ENCODE data around the gene CDH26.

Gene CDH26

DNA sequence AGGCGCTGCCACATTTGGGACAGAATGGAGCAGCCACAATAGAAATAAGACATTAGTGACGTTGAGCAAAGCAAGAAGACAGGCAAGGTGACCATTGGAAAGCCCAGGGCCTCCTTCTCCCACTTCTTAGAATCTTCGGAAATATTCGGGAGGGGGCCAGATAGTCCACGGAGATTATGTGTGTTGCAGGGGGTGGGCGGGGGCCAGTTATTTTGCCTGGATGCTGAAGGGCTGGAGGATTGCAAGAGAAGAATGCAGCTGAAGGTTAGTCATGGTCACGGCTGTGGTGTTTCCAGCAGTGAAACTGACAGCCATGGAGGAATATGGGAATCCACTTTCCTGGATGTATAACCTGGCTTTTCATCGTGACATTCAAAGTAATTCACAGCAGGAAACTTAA lies 88.6 kb downstream of the CDH26 start:
- Mint-ChIP-seq H3K9me3 (no peaks in the 10 kb centered on the region), H3K27ac (peak overlapping the region in 2 of 3 experiments; percentile 70 to 82), H3K36me3 (ENCODE audit: low read depth) (no peaks in the 10 kb centered on the region), H3K4me3 (no peak overlapping the region), H3K27me3 (ENCODE audit: low read depth) (peaks cover 14% of the 10 kb centered on the region), H3K4me1 (peaks cover 36% of the 10 kb centered on the region)
- TF ChIP-seq, protein P1, sequence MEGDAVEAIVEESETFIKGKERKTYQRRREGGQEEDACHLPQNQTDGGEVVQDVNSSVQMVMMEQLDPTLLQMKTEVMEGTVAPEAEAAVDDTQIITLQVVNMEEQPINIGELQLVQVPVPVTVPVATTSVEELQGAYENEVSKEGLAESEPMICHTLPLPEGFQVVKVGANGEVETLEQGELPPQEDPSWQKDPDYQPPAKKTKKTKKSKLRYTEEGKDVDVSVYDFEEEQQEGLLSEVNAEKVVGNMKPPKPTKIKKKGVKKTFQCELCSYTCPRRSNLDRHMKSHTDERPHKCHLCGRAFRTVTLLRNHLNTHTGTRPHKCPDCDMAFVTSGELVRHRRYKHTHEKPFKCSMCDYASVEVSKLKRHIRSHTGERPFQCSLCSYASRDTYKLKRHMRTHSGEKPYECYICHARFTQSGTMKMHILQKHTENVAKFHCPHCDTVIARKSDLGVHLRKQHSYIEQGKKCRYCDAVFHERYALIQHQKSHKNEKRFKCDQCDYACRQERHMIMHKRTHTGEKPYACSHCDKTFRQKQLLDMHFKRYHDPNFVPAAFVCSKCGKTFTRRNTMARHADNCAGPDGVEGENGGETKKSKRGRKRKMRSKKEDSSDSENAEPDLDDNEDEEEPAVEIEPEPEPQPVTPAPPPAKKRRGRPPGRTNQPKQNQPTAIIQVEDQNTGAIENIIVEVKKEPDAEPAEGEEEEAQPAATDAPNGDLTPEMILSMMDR (IDR thresholded peaks at IDR 0.05; ENCODE audit: unreplicated experiment in 3 of 3), result no peak

GRCh38 chr20:60048634-60049521 lies 90.7 kb downstream of the CDH26 start:
- H3K9me3 Mint-ChIP-seq, result no peaks in the 10 kb centered on the region
- H3K4me3 Mint-ChIP-seq, result peak overlapping the region in 1 of 3 experiments; percentile 5

GRCh38 chr20:60049601-60050000 lies 91.4 kb downstream of the CDH26 start:
- H3K27me3 Mint-ChIP-seq (ENCODE audit: low read depth), result peaks cover 28% of the 10 kb centered on the region
- peak overlapping the region in 2 of 3 experiments; percentile 1 to 81 for H3K27ac Mint-ChIP-seq
- peaks cover 44% of the 10 kb centered on the region for H3K4me1 Mint-ChIP-seq
- no peaks in the 10 kb centered on the region for H3K9me3 Mint-ChIP-seq
- H3K36me3 Mint-ChIP-seq (ENCODE audit: low read depth), result no peaks in the 10 kb centered on the region
- H3K4me3 Mint-ChIP-seq, result no peak overlapping the region
- TF ChIP-seq, protein P1 (IDR thresholded peaks at IDR 0.05; ENCODE audit: unreplicated experiment in 3 of 3), result no peak

More at GRCh38 chr20:60048634-60049521, 90.7 kb downstream of the CDH26 start:
- H3K27me3 Mint-ChIP-seq (ENCODE audit: low read depth), result peaks cover 29% of the 10 kb centered on the region
- H3K4me1 Mint-ChIP-seq, result peaks cover 44% of the 10 kb centered on the region
- H3K36me3 Mint-ChIP-seq (ENCODE audit: low read depth), result no peaks in the 10 kb centered on the region
- TF ChIP-seq, protein P1 (IDR thresholded peaks at IDR 0.05; ENCODE audit: unreplicated experiment in 3 of 3), result no peak
- H3K27ac Mint-ChIP-seq, result peak overlapping the region; percentile 1 to 81 (median 25)

GRCh38 chr20:60050193-60050947 lies 92.1 kb downstream of the CDH26 start:
- peak overlapping the region in 1 of 3 experiments; percentile 1 for H3K27ac Mint-ChIP-seq
- H3K27me3 Mint-ChIP-seq (ENCODE audit: low read depth), result peaks cover 30% of the 10 kb centered on the region
- peaks cover 43% of the 10 kb centered on the region for H3K4me1 Mint-ChIP-seq
- no peak overlapping the region for H3K4me3 Mint-ChIP-seq
- H3K9me3 Mint-ChIP-seq, result no peaks in the 10 kb centered on the region
- no peaks in the 10 kb centered on the region for H3K36me3 Mint-ChIP-seq (ENCODE audit: low read depth)
- TF ChIP-seq, protein P1 (IDR thresholded peaks at IDR 0.05; ENCODE audit: unreplicated experiment in 3 of 3), result no peak

DNA sequence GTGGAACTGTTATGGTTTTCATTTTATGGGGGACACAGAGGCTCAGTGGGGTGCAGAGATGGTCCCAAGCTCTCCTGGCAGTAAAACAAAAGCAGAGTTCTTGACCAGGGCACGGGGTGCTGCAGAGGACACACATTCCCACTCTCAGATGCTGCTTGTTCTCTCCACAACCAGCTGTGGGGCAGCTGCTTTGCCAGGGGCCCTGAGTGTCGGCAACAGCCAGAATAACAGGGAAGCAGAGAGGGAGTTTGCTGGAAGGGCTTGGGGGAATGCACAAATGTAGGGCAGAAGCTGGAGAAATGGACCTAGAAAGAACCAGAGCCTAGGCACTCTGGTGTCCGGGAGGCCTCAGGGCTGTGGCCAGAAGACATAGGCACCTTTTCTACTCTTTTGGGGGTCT lies 93.7 kb downstream of the CDH26 start:
- Mint-ChIP-seq H3K36me3 (ENCODE audit: low read depth) (no peaks in the 10 kb centered on the region), H3K4me3 (no peak overlapping the region), H3K27me3 (ENCODE audit: low read depth) (peaks cover 34% of the 10 kb centered on the region), H3K4me1 (peaks cover 27% of the 10 kb centered on the region), H3K9me3 (no peaks in the 10 kb centered on the region), H3K27ac (no peak overlapping the region)
- TF ChIP-seq, protein P1 (IDR thresholded peaks at IDR 0.05; ENCODE audit: unreplicated experiment in 3 of 3), result no peak

Measured in nephron (organoid).